Endothelial cell of umbilical vein (primary cell): ENCODE results near the gene NCOA5. TPM values are rescaled to one million over a fixed set of nuclear protein-coding genes. Genes with fewer than 3 reads are reported as not detected.
A peak's percentile ranks its signal among the peaks of the same experiment; 100 is the strongest.

ENCODE experiments used
- BruUV-seq: library from RNA; stranded (reverse); fragments of 400-500 nt; replicated peaks from 2 replicates; lab custom pipeline; 2021; lab: Mats Ljungman, UMichigan
- CTCF ChIA-PET: fragments of 300-600, 350-600 bp; sonication (Branson Sonifier 250); formaldehyde crosslinking; loops from one replicate; lab custom pipeline; 2021; ENCODE audit warnings: antibody characterized with exemption, inconsistent platforms; lab: Charles Lee
- POLR2A ChIA-PET: fragments of 300-600, 350-600 bp; sonication (Branson Sonifier 250); formaldehyde crosslinking; loops from one replicate; lab custom pipeline; 2021; ENCODE audit warnings: antibody characterized with exemption, inconsistent platforms; lab: Charles Lee
- DNase-seq: peaks from one replicate; pipeline ENCODE4 v3.0.0-alpha.2; 2011; ENCODE audit warnings: low read depth, low spot score
- FAIRE-seq: peaks from 2 replicates; lab custom pipeline; 2011; peaks lifted over from hg19 to GRCh38; lab: Jason Lieb, UNC
- H2AFZ ChIP-seq: 2 replicates; pipeline ENCODE4 v1.6.0; 2012; ENCODE audit warnings: low read depth, low read length, control low read depth, inconsistent platforms
- H3K27ac ChIP-seq: 2 replicates; pipeline ENCODE4 v1.5.1; 2011; ENCODE audit warnings: low read depth, mild to moderate bottlenecking, control low read depth, low read length, moderate library complexity; ENCODE audit not compliant: insufficient read depth
- H3K27me3 ChIP-seq, 2 experiments: 2 replicates each; pipeline versions ENCODE4 v1.6.0 to v1.6.1; 2011; ENCODE audit warnings: low read length in 2 of 2, mixed read lengths in 1 of 2; ENCODE audit not compliant: control insufficient read depth in 2 of 2, insufficient read depth in 2 of 2
- H3K36me3 ChIP-seq, 2 experiments: 2 replicates in 1 of 2; 3 replicates in 1 of 2; pipeline ENCODE4 v1.5.1; 2011; ENCODE audit warnings: low read length in 2 of 2, mild to moderate bottlenecking in 1 of 2, moderate library complexity in 1 of 2; ENCODE audit not compliant: control insufficient read depth in 2 of 2, insufficient read depth in 2 of 2; ENCODE audit errors: extremely low read depth in 1 of 2
- H3K4me1 ChIP-seq: 3 replicates; pipeline ENCODE4 v1.5.1; 2011; ENCODE audit warnings: mild to moderate bottlenecking, low read length; ENCODE audit not compliant: control insufficient read depth, insufficient read depth; ENCODE audit errors: extremely low read depth
- H3K4me2 ChIP-seq: 2 replicates; pipeline ENCODE4 v1.6.1; 2011; ENCODE audit warnings: low read length, control low read depth, mixed read lengths; ENCODE audit not compliant: insufficient read depth
- H3K4me3 ChIP-seq, 3 experiments: fragments of 200-600 bp in 1 of 3; sonication (generic), shearing (Covaris generic) in 1 of 3; replicated peaks in 1 of 3; 2 replicates each; pipeline ENCODE4 v1.5.1; 2011 to 2016; ENCODE audit warnings: control low read depth in 3 of 3, low read length in 3 of 3, mild to moderate bottlenecking in 2 of 3, inconsistent platforms in 1 of 3, low read depth in 1 of 3, moderate library complexity in 1 of 3; ENCODE audit not compliant: insufficient read depth in 1 of 3
- H3K79me2 ChIP-seq: 2 replicates; pipeline ENCODE4 v1.6.0; 2012; ENCODE audit warnings: low read length, inconsistent platforms; ENCODE audit not compliant: control insufficient read depth, insufficient read depth
- H3K9ac ChIP-seq: replicated peaks from 2 replicates; pipeline ENCODE3; 2011; ENCODE audit warnings: low read length, control low read depth; ENCODE audit not compliant: insufficient read depth; ENCODE audit errors: extremely low read depth
- H3K9me1 ChIP-seq: replicated peaks from 3 replicates; pipeline ENCODE4 v1.6.0; 2011; ENCODE audit warnings: mild to moderate bottlenecking, low read length; ENCODE audit not compliant: control insufficient read depth, insufficient read depth; ENCODE audit errors: extremely low read depth
- H3K9me3 ChIP-seq: replicated peaks from 2 replicates; pipeline ENCODE4 v1.5.1; 2012; ENCODE audit warnings: low read length, inconsistent platforms; ENCODE audit not compliant: control insufficient read depth, insufficient read depth
- H4K20me1 ChIP-seq: replicated peaks from 2 replicates; pipeline ENCODE3; 2011; ENCODE audit warnings: mild to moderate bottlenecking, low read length; ENCODE audit not compliant: control insufficient read depth, insufficient read depth; ENCODE audit errors: extremely low read depth
- POLR2AphosphoS5 ChIP-seq: IDR thresholded peaks from 2 replicates; pipeline ENCODE4 v1.6.1; 2012; ENCODE audit warnings: low read depth, mild to moderate bottlenecking, control low read depth, low read length, moderate library complexity; ENCODE audit not compliant: insufficient read depth
- dilution Hi-C: fragments of 300-500 bp; cut with MboI; formaldehyde crosslinking; loops from one replicate; pipeline ENCODE4 v1.15.0; 2019; ENCODE audit warnings: low sequenced_read_pairs; ENCODE audit not compliant: extremely low pct_ligation_motif_present
- intact Hi-C: fragments of 100-400 bp; cut with micrococcal nuclease; formaldehyde crosslinking; loops from one replicate; pipeline ENCODE4 v1.10.0; 2022
- polyA plus RNA-seq, 4 experiments: library from polyadenylated mRNA; depleted of rRNA in 3 of 4; stranded (reverse) in 3 of 4; unstranded in 1 of 4; fragments of >200 nt; gene quantifications; 2 replicates each; pipeline versions ENCODE4 v1.2.1 to v1.2.3, GENCODE V29; 2011 to 2012; ENCODE audit warnings: missing spikeins in 1 of 4
- total RNA-seq: library from RNA; stranded (reverse); gene quantifications from 2 replicates; pipeline ENCODE4 v1.2.3, GENCODE V29; 2021
- TF ChIP-seq, protein P1 (sequence below), 2 donors: IDR thresholded peaks; 1 replicate in 1 of 2; 2 replicates in 1 of 2; pipeline ENCODE4 v1.5.1; 2011; ENCODE audit warnings: low read length in 2 of 2, mild to moderate bottlenecking in 2 of 2, moderate library complexity in 2 of 2, control low read depth in 1 of 2, inconsistent platforms in 1 of 2, low read depth in 1 of 2; ENCODE audit not compliant: insufficient read depth in 1 of 2; ENCODE audit errors: extremely low read depth in 1 of 2

NCOA5 gene
- total and polyA plus RNA-seq, 2 donors (not counting 3 experiments of a cell fraction or from before 2014, with no cell fraction given), result 32.0 to 39.5 TPM

DNA sequence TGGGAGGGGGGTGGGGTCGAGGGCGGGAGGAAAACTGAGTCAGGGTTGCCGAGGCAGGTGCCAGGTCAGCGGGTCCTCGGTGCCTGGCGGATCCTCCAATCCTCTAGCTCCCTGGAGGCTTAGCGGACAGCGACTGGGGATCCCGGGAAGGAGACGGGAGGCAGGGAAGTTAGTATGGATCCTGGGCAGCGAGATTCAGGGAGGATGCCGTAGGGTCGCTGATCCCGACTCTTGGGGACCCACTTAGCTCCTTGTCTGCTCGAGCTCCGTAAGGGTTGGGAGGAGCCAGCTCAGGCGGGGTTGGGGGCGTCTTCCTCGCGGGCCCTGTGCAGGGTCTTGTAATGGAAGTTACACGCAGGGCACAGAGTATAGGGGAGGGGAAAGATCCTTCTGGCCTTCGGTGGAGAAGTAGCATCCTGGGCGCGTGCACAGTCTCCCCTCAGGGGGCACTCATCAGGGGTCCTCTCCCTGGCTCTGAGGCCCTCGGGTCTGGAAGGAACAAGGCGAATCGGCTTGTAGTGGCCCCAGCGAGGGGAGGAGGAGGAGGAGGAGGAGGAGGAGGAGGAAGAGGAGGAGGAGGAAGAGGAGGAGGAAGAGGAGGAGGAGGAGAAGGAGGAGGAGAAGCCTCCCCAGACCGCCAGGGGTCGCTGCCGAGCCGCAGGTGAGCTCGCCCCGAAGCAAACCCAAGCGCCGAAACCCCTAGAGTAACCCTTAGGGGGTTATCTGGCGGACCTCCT, 67.2 kb downstream of the NCOA5 start:
- TF ChIP-seq, protein P1, sequence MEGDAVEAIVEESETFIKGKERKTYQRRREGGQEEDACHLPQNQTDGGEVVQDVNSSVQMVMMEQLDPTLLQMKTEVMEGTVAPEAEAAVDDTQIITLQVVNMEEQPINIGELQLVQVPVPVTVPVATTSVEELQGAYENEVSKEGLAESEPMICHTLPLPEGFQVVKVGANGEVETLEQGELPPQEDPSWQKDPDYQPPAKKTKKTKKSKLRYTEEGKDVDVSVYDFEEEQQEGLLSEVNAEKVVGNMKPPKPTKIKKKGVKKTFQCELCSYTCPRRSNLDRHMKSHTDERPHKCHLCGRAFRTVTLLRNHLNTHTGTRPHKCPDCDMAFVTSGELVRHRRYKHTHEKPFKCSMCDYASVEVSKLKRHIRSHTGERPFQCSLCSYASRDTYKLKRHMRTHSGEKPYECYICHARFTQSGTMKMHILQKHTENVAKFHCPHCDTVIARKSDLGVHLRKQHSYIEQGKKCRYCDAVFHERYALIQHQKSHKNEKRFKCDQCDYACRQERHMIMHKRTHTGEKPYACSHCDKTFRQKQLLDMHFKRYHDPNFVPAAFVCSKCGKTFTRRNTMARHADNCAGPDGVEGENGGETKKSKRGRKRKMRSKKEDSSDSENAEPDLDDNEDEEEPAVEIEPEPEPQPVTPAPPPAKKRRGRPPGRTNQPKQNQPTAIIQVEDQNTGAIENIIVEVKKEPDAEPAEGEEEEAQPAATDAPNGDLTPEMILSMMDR (IDR thresholded peaks at IDR 0.05; ENCODE audit: extremely low read depth in 1 of 2, insufficient read depth in 1 of 2, low read depth in 1 of 2, low read length in 2 of 2), result peak; percentile 53 to 77
- no peak for TF ChIP-seq POLR2AphosphoS5
- DNase-seq (no peak), FAIRE-seq (no peak)
- Histone ChIP-seq H2AFZ (no peak overlapping the region), H3K36me3 (no peaks in the 10 kb centered on the region), H3K9me3 (no peaks in the 10 kb centered on the region), H4K20me1 (no peaks in the 10 kb centered on the region), H3K4me1 (no peaks in the 10 kb centered on the region), H3K4me3 (no peak overlapping the region), H3K4me2 (peak overlapping the region; percentile 15), H3K9me1 (no peaks in the 10 kb centered on the region), H3K79me2 (no peaks in the 10 kb centered on the region), H3K27ac (no peak overlapping the region), H3K27me3 (peaks cover 10 to 22% of the 10 kb centered on the region in 2 experiments), H3K9ac (no peak overlapping the region)
- ChIA-PET CTCF (interaction anchor here (0.6 to 1.9 kb wide), 33 partner anchors 9 to 416 kb away, joined by 3 to 34 read pairs (median 4); partner anchors contain the start of gene MMP9), POLR2A (interaction anchor here (0.5 to 0.6 kb wide), 3 partner anchors 327 to 1736 kb away, joined by 3 to 5 read pairs (median 3); no protein-coding TSS in a partner anchor)
- dilution Hi-C loops (no loop called here), intact Hi-C loops (loop anchor here (1.0 to 5.0 kb wide), 5 partner anchors 35 to 326 kb away; no protein-coding TSS in a partner anchor)
- no TSS peak for BruUV-seq
